SKM-1 (cell line): ENCODE data around the gene NR1H2.

Source experiments
- DNase-seq: peaks from one replicate; lab custom pipeline; 2025; ENCODE audit not compliant: unreplicated experiment; lab: John Stamatoyannopoulos, UW

The NR1H2 gene

DNA sequence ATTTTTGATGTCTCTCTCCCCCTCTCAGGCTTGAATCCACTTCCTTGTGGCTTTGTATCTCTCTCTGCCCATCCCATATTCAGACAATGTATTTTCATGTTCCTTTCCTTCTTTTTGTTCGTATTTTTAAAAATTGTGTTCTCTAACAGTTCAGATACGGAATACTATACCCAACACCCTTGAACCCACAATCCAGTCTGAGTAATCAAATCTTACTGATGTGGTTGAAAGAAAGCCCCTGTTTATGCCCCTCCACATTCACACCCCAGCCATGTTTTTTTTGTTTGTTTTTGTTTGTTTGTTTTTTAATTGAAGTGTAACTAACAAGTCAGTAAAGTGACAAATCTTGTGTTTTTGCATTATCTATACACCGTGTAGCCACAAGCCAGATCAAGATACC lies 43.9 kb downstream of the NR1H2 start:
- no peak for DNase-seq

DNA sequence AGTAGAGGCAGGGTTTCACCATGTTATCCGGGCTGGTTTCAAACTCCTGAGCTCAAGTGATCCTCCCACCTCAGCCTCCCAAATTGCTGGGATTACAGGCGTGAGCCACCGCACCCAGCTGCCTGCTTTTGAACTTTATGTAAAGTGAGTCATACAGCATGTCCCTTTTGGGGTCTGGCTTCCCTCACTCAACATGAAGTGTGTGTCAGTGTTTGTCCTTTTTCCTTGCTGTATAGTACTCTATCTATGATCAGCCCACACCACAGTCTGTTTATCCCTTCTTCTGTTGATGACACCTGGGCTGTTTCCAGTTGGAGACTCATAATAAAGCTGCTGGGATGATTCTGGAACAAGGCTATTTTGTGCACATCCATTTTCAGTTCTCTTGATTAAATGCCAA lies 44.6 kb downstream of the NR1H2 start:
- no peak for DNase-seq

DNA sequence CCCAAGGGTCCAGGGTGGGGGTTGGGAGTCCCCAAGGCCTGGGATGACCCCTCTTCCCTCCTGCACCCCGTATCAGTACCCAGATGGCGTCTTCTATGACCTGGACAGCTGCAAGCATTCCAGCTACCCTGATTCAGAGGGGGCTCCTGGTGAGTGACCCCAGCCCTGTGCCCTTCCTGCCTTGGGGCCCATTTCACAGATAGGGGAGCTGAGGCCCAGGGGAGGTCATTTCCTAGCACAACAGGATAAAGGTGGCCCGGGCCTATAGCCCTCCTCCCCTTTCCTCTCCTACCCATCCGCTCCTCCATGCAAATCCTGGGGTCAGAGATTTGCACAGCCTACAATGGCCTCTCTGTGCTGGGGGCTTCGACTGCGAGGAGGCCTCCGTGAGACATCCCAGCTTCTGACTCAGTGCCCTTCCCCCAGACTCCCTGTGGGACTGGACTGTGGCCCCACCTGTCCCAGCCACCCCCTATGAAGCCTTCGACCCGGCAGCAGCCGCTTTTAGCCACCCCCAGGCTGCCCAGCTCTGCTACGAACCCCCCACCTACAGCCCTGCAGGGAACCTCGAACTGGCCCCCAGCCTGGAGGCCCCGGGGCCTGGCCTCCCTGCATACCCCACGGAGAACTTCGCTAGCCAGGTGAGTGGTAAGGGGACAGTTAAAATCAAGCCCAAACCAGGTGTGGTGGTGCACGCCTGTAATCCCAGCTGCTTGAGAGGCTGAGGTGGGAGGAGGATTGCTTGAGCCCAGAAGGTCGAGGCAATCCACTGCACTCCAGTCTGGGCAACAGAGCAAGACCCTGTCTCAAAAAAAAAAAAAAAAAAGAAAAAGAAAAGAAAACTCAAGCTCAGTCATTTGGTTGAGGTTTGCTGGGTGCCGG lies 46.4 kb downstream of the NR1H2 start:
- DNase-seq = no peak

DNA sequence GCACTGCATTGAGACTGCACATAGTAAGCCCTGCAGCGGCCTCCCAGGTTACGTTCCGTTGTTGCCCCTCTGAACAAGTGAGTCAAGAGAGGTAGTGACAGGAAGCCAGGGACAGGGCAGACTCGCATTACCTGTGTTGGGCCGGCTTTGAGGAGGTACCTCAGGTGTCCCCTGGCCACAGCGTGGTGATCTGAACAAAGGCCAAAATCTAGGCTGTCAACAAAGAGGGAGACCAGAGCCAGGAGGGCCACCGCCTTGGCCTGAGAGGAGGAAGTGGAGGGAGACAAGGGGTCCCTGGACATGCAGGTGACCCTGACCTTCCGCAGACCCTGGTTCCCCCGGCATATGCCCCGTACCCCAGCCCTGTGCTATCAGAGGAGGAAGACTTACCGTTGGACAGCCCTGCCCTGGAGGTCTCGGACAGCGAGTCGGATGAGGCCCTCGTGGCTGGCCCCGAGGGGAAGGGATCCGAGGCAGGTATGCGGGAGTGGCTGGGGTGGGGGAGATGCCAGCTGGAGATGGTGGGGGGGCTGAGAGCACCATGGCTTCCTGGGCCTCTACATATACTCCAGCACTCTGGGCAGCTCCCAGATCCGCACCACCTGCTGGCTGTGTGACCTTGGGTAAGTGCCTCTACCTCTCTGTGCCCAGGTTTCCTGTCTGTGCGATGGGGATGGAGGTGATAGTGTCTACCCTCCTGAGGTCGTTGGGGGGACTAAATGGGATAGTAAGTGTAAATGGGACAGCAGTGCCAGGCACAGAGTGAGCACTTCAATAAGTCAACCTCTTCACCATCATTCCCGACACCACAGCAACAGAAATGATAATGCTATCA lies 47.2 kb downstream of the NR1H2 start:
- no peak for DNase-seq

DNA sequence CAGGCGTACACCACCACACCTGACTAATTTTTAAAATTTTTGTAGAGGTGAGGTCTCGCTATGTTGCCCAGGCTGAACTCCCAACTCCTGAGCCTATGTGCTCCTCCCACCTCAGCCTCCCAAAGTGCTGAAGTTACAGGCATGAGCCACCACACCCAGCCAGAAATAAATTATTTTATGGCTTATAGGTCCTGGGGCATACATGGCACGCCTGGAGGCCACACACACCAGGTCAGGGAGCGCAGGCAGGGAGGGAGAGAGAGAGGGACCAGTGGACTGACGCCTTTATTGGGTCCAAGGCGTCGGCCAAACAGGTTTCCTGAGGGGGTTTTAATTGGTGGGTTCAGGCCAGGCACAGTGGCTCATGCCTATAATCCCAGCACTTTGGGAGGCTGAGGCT lies 49.3 kb downstream of the NR1H2 start:
- DNase-seq = no peak

DNA sequence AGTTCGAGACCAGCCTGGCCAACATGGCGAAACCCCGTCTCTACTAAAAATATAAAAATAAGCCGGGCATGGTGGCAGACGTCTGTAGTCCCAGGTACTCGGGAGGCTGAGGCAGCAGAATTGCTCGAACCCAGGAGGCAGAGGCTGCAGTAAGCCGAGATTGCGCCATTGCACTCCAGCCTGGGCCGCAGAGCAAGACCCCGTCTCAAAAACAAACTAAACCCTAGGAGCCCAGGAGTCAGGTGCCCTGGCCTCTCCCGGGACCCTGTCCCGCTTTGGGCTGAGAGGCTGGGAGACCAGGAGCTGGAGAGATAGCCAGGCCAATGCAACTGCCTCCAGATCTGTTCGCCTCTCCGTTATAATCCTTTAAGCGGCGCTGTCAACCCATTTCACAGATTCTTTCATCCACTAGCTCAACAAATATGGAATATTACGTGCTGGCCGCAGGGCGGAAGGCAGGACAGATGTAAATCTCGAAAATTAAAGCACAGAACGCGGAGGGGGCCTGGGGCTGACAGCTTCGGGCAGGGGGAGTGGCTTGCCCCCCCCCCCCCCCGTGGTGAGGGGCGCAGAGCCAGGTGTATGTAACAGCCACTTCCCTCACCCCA lies 51.2 kb downstream of the NR1H2 start:
- no peak for DNase-seq

DNA sequence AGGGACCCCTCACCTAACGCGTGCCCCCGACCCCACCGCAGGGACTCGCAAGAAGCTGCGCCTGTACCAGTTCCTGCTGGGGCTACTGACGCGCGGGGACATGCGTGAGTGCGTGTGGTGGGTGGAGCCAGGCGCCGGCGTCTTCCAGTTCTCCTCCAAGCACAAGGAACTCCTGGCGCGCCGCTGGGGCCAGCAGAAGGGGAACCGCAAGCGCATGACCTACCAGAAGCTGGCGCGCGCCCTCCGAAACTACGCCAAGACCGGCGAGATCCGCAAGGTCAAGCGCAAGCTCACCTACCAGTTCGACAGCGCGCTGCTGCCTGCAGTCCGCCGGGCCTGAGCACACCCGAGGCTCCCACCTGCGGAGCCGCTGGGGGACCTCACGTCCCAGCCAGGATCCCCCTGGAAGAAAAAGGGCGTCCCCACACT lies 51.8 kb downstream of the NR1H2 start:
- DNase-seq = no peak

DNA sequence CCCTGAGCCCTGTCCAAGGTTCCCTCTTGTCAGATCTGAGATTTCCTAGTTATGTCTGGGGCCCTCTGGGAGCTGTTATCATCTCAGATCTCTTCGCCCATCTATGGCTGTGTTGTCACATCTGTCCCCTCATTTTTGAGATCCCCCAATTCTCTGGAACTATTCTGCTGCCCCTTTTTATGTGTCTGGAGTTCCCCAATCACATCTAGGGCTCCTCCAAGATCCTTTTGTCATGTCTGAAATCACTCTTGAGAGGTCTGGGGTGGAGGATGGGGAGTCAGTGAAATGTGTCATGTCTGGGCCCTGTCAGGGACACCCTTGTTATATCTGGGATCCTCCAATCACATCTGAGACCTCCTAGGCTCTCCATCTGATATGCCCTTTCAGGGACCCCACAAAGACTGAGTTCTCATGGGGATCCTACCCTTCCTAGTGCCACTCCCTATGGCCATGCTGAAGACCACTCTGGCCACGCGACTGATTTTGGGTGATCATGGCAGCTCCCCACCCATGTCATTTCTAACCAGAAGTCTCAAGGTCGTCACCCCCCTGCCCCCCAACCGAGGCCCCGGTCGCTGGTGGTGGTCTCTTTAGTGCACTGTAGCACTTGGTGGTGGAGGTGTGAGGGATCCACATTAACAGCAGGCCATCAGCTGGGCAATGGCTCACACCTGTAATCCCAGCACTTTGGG lies 52.7 kb downstream of the NR1H2 start:
- no peak for DNase-seq

DNA sequence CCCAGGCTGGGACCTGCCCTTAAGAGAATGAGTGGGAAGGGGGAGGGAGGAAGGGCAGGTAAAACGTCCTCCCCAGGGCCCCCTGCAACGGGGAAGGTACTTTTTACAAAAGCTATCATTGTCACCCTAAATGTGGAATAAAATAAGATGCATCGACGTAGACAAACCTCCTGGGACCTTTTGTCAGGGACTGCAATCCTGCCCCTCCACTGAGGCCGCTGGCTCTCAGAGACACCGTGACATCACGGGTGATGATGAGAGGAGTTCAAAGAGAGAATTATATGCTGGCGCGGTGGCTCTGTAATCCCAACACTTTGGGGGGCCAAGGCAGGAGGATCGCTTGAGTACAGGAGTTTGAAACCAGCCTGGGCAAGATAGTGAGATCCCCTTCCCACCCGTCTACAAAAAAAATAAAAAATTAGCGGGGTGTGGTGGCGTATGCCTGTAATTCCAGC lies 54.7 kb downstream of the NR1H2 start:
- no peak for DNase-seq

DNA sequence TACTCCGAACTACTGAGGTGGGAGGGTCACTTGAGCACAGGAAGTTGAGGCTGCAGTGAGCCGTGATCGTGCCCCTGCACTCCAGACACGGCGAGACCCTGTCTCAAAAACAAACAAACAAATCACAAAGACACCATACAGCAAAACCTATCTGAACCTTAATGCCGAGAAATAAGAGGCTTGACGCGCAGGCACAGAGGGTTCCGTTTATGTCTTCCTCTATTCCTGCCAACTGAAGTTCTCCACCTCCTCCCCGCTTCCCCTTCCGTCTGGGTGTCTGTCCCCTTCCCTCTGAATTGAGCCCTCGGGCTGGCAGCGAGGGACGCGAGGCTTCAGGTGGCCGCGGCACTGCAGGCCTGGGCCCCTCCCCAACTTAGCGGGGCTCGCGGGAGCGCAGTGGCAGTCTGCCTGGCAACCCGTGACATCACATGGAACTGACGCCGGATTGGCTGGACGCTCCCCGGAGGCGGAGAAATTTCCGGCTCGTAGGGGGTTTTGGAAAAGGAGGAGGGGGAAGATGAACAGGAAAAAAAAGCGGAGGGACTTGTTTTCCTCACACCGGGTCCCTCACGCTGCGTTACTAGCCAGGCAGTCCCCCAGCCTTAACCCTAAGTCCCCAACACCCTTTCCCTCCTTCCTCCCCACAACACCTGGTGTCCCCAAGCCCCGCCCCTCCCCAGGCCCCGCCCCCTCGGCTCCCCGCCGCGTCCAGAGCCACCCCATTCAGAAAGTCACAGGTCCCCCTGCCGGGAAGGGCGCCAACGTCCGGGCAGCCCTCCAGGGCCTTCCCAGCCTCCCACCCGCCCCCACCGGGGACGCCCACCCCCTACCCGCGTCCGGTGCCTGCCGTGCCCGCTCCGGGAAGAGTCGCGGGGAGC lies 55.3 kb downstream of the NR1H2 start:
- peak; percentile 12 for DNase-seq

DNA sequence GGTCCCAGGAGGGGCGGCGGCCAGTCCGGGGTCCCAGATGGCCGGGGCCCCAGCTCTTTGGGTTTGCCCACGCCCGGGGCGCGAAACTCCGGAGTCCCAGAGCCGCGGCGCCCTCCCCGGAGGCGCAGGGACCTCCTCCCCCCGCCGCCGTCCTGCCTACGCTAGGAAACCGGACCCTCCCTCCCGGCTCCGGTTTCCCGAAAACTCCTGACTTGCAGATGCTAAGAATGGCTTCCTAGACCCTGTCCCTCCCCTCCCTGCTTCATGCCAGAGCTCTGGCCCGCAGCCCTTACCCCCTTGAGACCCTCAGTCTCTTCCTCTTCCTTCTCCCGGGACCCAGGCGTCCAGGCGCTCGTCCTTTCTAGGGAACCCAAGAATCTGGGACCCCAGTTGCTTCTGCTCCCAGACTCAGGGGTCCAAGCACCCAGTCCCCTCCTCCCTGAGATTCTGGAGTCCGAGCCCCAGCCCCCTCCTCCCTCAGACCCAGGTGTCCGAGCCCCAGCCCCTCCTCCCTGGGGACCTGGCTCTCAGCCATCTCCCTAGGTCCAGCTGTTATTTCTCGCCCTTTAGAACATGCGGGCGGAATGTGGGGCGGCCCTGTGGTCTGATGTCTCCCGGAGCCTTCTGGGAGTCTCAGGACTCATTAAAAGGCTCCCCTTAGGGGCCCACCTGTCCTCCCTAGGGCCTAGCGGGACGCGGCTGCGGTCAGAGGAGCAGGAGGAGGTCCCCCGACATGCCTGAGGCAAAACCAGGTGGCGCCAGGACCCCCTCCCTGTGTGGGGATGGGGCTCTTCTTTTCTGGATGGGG lies 56.2 kb downstream of the NR1H2 start, which contains the start of gene MYBPC2:
Gene MYBPC2 (plus strand): TSS at position 672 of the 808 bp plus-strand sequence. CDS start 62 bp downstream, at position 734.
- DNase-seq = no peak
